Measurements from ENCODE around the gene SYT2. TPM values are rescaled to one million over a fixed set of nuclear protein-coding genes. Genes with fewer than 3 reads are reported as not detected.
"Not testable (repeated sequence)": the region's sequence is repeated elsewhere in the genome, so short reads cannot be mapped to it uniquely, and the experiment has no call there.

Gene SYT2
- total and polyA plus RNA-seq, 2 donors (not counting 1 experiment from before 2014, with no cell fraction given) = 0.03 TPM; not detected in 1

DNA sequence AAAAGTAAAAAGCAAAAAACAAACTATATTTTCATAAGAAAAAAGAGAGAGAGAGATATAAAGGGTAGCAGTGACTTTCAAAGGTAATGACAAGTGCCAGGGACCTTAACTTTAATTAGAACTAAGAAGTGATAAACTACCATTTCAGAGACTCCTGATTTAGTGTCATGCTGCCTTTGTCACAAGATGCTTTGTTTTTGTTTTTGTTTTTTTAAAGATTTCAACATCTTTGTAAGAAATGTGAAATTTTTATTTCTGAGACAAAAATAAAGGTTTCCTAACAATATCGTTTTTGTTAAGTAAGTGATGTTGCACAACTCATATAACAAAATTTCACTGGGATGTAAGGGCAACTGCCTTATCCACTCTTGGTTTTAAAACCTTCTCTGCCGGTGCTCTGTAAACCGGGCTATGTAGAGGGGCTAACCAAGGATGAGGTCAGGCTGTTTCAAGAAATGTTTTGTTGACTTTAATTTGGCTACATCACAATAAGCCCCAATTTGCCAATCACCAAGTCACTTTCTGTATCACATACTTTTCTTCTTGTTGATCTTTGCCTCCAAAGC is 35.2 kb upstream of the SYT2 start:
- H4K20me1 ChIP-seq (ENCODE audit: control insufficient read depth, extremely low read depth, insufficient read depth, low read length) = no peaks in the 10 kb centered on the region
- H3K79me2 ChIP-seq (ENCODE audit: control insufficient read depth, insufficient read depth, low read length) = no peaks in the 10 kb centered on the region
- H3K4me3 ChIP-seq (replicated peaks in 1 of 4; ENCODE audit: control extremely low read depth in 1 of 4, insufficient read depth in 1 of 4, low read depth in 3 of 4, low read length in 4 of 4) = no peak overlapping the region
- no peak overlapping the region for H2AFZ ChIP-seq (ENCODE audit: low read length)
- H3K27ac ChIP-seq (ENCODE audit: insufficient read depth, low read length) = no peak overlapping the region
- H3K9ac ChIP-seq (ENCODE audit: insufficient read depth, low read length) = no peak overlapping the region
- H3K9me3 ChIP-seq (ENCODE audit: control insufficient read depth, insufficient read depth, low read depth, low read length) = no peaks in the 10 kb centered on the region
- TF ChIP-seq, protein P1, sequence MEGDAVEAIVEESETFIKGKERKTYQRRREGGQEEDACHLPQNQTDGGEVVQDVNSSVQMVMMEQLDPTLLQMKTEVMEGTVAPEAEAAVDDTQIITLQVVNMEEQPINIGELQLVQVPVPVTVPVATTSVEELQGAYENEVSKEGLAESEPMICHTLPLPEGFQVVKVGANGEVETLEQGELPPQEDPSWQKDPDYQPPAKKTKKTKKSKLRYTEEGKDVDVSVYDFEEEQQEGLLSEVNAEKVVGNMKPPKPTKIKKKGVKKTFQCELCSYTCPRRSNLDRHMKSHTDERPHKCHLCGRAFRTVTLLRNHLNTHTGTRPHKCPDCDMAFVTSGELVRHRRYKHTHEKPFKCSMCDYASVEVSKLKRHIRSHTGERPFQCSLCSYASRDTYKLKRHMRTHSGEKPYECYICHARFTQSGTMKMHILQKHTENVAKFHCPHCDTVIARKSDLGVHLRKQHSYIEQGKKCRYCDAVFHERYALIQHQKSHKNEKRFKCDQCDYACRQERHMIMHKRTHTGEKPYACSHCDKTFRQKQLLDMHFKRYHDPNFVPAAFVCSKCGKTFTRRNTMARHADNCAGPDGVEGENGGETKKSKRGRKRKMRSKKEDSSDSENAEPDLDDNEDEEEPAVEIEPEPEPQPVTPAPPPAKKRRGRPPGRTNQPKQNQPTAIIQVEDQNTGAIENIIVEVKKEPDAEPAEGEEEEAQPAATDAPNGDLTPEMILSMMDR (conservative IDR thresholded peaks at IDR 0.05 in 1 of 2, IDR thresholded peaks at IDR 0.05 in 1 of 2; ENCODE audit: low read depth in 1 of 2, low read length in 2 of 2) = no peak
- no peak for TF ChIP-seq EZH2 (IDR thresholded peaks at IDR 0.05; ENCODE audit: low read length, missing control alignments)
- DNase-seq (ENCODE audit: low read depth in 2 of 2) = no peak
- H3K4me2 ChIP-seq (ENCODE audit: extremely low read depth, insufficient read depth, low read length) = no peak overlapping the region
- no peaks in the 10 kb centered on the region for H3K27me3 ChIP-seq (ENCODE audit: control insufficient read depth, insufficient read depth, low read length)
- no peaks in the 10 kb centered on the region for H3K4me1 ChIP-seq (ENCODE audit: control insufficient read depth, extremely low read depth, insufficient read depth, low read length)
- H3K36me3 ChIP-seq (ENCODE audit: control insufficient read depth, insufficient read depth, low read length) = peaks cover 20% of the 10 kb centered on the region

GRCh38 chr1:202744770-202745169 is 34.5 kb upstream of the SYT2 start:
- not testable (repeated sequence) for H3K9ac ChIP-seq (ENCODE audit: insufficient read depth, low read length); H3K27ac ChIP-seq (ENCODE audit: insufficient read depth, low read length); H3K4me3 ChIP-seq (replicated peaks in 1 of 4; ENCODE audit: control extremely low read depth in 1 of 4, insufficient read depth in 1 of 4, low read depth in 3 of 4, low read length in 4 of 4); DNase-seq (ENCODE audit: low read depth in 2 of 2); H3K4me1 ChIP-seq (ENCODE audit: control insufficient read depth, extremely low read depth, insufficient read depth, low read length); H3K4me2 ChIP-seq (ENCODE audit: extremely low read depth, insufficient read depth, low read length); H3K27me3 ChIP-seq (ENCODE audit: control insufficient read depth, insufficient read depth, low read length); H3K79me2 ChIP-seq (ENCODE audit: control insufficient read depth, insufficient read depth, low read length); H3K9me3 ChIP-seq (ENCODE audit: control insufficient read depth, insufficient read depth, low read depth, low read length); H2AFZ ChIP-seq (ENCODE audit: low read length); H4K20me1 ChIP-seq (ENCODE audit: control insufficient read depth, extremely low read depth, insufficient read depth, low read length)
- peaks cover 18% of the 10 kb centered on the region for H3K36me3 ChIP-seq (ENCODE audit: control insufficient read depth, insufficient read depth, low read length)

- Histone ChIP-seq H2AFZ (ENCODE audit: low read length) (no peak overlapping the region), H3K27me3 (ENCODE audit: control insufficient read depth, insufficient read depth, low read length) (no peaks in the 10 kb centered on the region), H3K36me3 (ENCODE audit: control insufficient read depth, insufficient read depth, low read length) (peaks cover 16% of the 10 kb centered on the region), H4K20me1 (ENCODE audit: control insufficient read depth, extremely low read depth, insufficient read depth, low read length) (no peaks in the 10 kb centered on the region), H3K4me3 (replicated peaks in 1 of 4; ENCODE audit: control extremely low read depth in 1 of 4, insufficient read depth in 1 of 4, low read depth in 3 of 4, low read length in 4 of 4) (no peak overlapping the region), H3K79me2 (ENCODE audit: control insufficient read depth, insufficient read depth, low read length) (no peaks in the 10 kb centered on the region), H3K4me1 (ENCODE audit: control insufficient read depth, extremely low read depth, insufficient read depth, low read length) (no peaks in the 10 kb centered on the region), H3K9ac (ENCODE audit: insufficient read depth, low read length) (no peak overlapping the region), H3K9me3 (ENCODE audit: control insufficient read depth, insufficient read depth, low read depth, low read length) (no peaks in the 10 kb centered on the region), H3K4me2 (ENCODE audit: extremely low read depth, insufficient read depth, low read length) (no peak overlapping the region), H3K27ac (ENCODE audit: insufficient read depth, low read length) (no peak overlapping the region)
- DNase-seq (ENCODE audit: low read depth in 2 of 2) = no peak
- TF ChIP-seq, protein P1 (conservative IDR thresholded peaks at IDR 0.05 in 1 of 2, IDR thresholded peaks at IDR 0.05 in 1 of 2; ENCODE audit: low read depth in 1 of 2, low read length in 2 of 2) = no peak
- TF ChIP-seq EZH2 (IDR thresholded peaks at IDR 0.05; ENCODE audit: low read length, missing control alignments) = no peak
Observed at GRCh38 chr1:202742496-202742895, 32.2 kb upstream of the SYT2 start.
